GM19025 (cell line): ENCODE data around the gene MN1.

ENCODE experiments used
- ATAC-seq: cut with Tn5 transposase; IDR thresholded peaks from one replicate; pipeline ENCODE4 v1.9.1; 2021; ENCODE audit warnings: mild to moderate bottlenecking, low read depth, moderate library complexity; ENCODE audit not compliant: unreplicated experiment

The MN1 gene

GRCh38 chr22:27827604-27828587, 26.3 kb upstream of the MN1 start:
- no peak for ATAC-seq

GRCh38 chr22:27825174-27825573, 23.6 kb upstream of the MN1 start:
- ATAC-seq: no peak

GRCh38 chr22:27823221-27823620, 21.7 kb upstream of the MN1 start:
- no peak for ATAC-seq

GRCh38 chr22:27820896-27821866, 19.6 kb upstream of the MN1 start:
- no peak for ATAC-seq

GRCh38 chr22:27816552-27816951, 15.0 kb upstream of the MN1 start:
- no peak for ATAC-seq

GRCh38 chr22:27815826-27816530, 14.4 kb upstream of the MN1 start:
- ATAC-seq: no peak

- ATAC-seq: no peak
Measured at GRCh38 chr22:27814993-27815392, 13.4 kb upstream of the MN1 start.

- no peak for ATAC-seq
Measured at GRCh38 chr22:27811778-27812177, 10.2 kb upstream of the MN1 start.

- no peak for ATAC-seq
Measured at GRCh38 chr22:27810609-27811151, 9.1 kb upstream of the MN1 start.

- ATAC-seq: no peak
Measured at GRCh38 chr22:27809700-27810608, 8.4 kb upstream of the MN1 start.

- no peak for ATAC-seq
Measured at GRCh38 chr22:27809226-27809603, 7.7 kb upstream of the MN1 start.

GRCh38 chr22:27808451-27809225, 7.1 kb upstream of the MN1 start:
- no peak for ATAC-seq

GRCh38 chr22:27805841-27806240, 4.3 kb upstream of the MN1 start:
- ATAC-seq: no peak

GRCh38 chr22:27804470-27805297, 3.1 kb upstream of the MN1 start:
- no peak for ATAC-seq

- no peak for ATAC-seq
Measured at GRCh38 chr22:27803841-27804415, 2.4 kb upstream of the MN1 start.

GRCh38 chr22:27802346-27803073, 954 bp upstream of the MN1 start:
- ATAC-seq: no peak

GRCh38 chr22:27801202-27801615, 347 bp downstream of the MN1 start:
- ATAC-seq: no peak
